ENCODE results near the gene MUC15.

The MUC15 gene

DNA sequence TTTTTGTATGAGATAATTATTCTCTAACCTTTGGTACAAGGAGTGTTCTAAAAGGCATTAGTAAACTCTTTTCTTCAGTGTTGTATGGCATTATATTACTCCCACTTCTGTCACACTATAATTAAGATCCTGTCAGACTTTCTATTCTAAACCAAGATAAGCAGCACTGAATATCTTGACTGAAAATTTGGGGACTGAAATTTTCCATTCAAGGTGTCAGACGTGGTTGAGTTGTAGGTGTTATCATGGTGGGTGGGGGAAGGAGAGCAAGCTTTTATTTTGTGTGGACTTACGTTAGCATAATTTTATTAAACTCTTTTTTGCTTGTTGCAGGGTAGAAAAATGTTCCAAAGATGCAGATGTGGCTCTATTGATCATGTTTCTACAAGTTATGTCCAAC, 22.9 kb downstream of the MUC15 start:
- Mint-ChIP-seq H3K27me3 (no peaks in the 10 kb centered on the region), H3K9me3 (peaks cover 5% of the 10 kb centered on the region), H3K27ac (no peak overlapping the region), H3K36me3 (no peaks in the 10 kb centered on the region), H3K4me1 (no peaks in the 10 kb centered on the region), H3K4me3 (no peak overlapping the region)

DNA sequence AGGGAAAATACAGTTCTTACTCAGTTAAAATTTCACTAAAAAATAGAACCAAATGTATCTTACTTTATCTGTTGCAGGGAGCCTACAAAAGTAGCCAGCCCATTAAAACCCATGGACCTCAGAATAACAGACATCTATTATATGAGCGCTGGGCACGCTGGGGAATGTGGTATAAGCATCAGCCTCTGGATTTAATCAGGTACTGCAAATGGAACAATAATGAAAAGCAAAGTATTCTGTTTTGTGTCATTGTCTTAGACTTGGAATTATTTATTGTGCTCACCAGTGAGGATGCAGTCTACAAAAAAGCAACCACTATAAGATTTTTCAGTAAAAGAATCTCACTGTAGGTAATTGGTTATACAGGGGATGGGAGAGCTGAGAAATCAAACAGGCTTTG, 30.2 kb downstream of the MUC15 start:
- Mint-ChIP-seq H3K27ac (no peak overlapping the region), H3K27me3 (no peaks in the 10 kb centered on the region), H3K9me3 (peaks cover 7% of the 10 kb centered on the region), H3K36me3 (no peaks in the 10 kb centered on the region), H3K4me3 (no peak overlapping the region), H3K4me1 (no peaks in the 10 kb centered on the region)

DNA sequence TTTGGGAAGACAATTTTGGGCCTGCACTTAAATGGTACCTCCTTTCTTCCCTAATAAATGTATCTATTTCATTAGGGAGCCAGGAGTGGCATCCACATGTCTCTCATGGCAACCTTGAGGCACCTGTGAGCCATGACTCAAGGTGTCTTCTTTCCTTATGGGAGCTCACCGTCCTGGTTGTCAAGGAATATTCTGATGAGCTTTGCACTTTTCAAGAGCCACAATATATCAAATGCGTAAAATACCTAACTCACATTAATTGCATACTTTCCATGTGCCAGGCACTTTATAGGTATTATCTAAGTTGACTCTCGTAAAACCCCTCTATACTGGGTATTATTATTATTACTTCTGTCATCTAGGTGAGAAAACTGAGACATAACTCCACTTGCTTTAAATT, 32.5 kb downstream of the MUC15 start:
- Mint-ChIP-seq H3K36me3 (no peaks in the 10 kb centered on the region), H3K4me3 (no peak overlapping the region), H3K27ac (no peak overlapping the region), H3K9me3 (peaks cover 7% of the 10 kb centered on the region), H3K4me1 (no peaks in the 10 kb centered on the region), H3K27me3 (no peaks in the 10 kb centered on the region)

DNA sequence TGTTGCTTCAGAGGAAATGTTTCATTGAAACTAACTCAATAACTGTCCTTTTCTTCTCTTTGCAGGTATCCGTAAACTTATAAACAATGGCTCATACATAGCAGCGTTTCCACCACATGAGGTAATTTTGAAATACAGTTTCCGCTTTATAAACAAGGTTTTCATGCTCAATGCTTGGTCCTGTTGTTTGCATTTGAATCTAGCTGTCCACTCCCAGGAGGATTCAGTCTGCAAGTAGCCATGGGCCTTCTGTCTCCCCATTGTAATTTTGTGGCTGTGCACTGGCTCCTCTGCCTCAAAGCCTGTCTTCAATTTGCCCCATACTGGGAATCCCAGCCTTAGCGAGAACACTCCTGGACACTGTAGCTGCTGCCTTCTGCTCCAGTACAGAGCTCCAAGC, 34.7 kb downstream of the MUC15 start:
- Mint-ChIP-seq H3K27ac (no peak overlapping the region), H3K4me3 (no peak overlapping the region), H3K36me3 (no peaks in the 10 kb centered on the region), H3K27me3 (no peaks in the 10 kb centered on the region), H3K9me3 (peaks cover 7% of the 10 kb centered on the region), H3K4me1 (no peaks in the 10 kb centered on the region)

DNA sequence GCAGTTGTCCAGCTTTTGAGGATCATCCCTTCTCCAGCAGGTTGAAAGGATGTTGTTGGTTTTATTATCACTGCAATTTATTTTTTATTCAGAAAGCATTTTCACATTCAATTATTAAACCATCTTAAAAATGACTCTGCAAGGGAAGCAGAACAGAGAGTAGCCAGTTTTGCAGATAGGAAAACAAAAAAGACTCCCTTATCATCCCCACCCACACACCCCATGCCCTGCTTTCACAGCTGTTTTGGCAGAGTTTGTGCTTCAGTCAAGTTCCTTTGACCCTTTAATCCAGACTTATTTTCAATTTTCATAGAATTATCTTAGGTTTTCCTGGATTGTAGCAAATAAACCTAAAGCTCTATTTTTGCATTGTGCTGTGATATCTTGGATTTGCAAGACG, 44.4 kb downstream of the MUC15 start:
- Mint-ChIP-seq H3K27me3 (no peaks in the 10 kb centered on the region), H3K9me3 (no peaks in the 10 kb centered on the region), H3K4me3 (no peak overlapping the region), H3K36me3 (no peaks in the 10 kb centered on the region), H3K4me1 (no peaks in the 10 kb centered on the region), H3K27ac (no peak overlapping the region)

DNA sequence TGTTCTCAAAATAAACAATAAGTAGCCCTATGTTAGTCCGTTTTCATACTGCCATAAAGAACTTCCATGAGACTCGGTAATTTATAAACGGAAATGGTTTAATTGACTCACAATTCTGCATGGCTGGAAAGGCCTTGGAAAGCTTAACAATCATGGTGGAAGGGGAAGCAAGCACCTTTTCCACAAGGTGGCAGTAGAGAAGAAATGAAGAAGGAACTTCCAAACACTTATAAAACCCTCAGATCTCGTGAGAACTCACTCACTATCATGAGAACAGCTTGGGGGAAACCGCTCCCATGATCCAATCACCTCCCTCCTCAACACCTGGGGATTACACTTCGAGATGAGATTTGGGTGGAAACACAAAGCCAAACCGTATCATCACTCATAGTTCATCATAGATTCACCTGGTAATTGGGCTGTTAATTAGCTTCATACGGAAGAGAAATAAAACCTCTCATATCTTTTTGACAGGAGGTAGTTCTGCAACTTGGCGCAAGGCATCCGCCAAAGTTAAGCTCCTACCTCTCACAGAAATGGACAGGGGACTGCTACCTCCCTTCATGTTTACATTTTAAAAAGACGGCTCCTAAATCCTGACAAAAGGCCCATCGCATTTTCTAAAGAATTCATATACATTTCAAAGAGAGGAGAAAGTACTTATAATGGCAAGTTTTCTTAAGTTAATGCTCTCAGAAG, 49.0 kb downstream of the MUC15 start:
- Mint-ChIP-seq H3K9me3 (peaks cover 3% of the 10 kb centered on the region), H3K4me3 (no peak overlapping the region), H3K36me3 (no peaks in the 10 kb centered on the region), H3K27ac (no peak overlapping the region), H3K27me3 (no peaks in the 10 kb centered on the region), H3K4me1 (no peaks in the 10 kb centered on the region)

DNA sequence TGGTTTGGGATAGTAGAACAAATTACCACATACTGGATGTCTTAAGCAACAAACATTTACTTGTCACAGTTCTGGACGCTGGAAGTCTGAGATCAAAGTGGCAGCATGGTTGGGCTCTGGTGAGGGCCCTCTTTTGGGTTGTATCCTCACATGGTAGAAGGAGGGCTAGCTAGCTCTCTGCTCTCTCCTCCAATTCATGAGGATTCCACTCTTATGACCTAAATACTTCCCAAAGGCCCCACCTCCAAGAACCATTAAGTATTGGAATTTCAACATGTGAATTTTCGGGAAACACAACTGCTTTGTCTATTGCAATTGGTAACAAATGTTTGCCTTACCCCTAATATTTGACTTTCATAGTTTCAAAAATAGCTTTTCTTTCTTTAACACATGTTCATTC, 52.6 kb downstream of the MUC15 start:
- H3K27me3 Mint-ChIP-seq = no peaks in the 10 kb centered on the region
- peaks cover 3% of the 10 kb centered on the region for H3K9me3 Mint-ChIP-seq
- H3K36me3 Mint-ChIP-seq = no peaks in the 10 kb centered on the region
- no peaks in the 10 kb centered on the region for H3K4me1 Mint-ChIP-seq
- no peak overlapping the region for H3K27ac Mint-ChIP-seq
- H3K4me3 Mint-ChIP-seq = no peak overlapping the region

DNA sequence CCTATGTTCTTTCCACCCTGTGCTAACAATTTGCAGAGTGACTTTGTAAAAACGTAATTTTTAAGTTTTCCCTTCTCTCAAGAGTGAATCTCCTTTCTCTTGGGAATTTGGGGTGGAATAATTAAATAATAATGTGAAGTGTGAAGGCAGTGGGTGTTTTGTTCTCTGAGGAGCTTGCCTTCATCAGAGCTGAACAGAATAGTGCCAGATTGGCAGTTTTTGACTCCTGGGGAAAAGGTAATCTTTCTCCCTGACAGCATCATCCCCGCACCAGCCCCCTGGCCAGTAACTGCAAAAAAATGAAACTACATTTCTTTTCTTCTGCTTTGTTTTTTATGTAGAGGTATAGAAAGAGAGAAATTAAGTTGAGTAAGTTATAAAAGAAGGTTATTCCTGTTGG, 59.9 kb downstream of the MUC15 start:
- Mint-ChIP-seq H3K9me3 (peaks cover 6% of the 10 kb centered on the region), H3K36me3 (no peaks in the 10 kb centered on the region), H3K27me3 (no peaks in the 10 kb centered on the region), H3K4me1 (no peaks in the 10 kb centered on the region), H3K4me3 (no peak overlapping the region), H3K27ac (no peak overlapping the region)

DNA sequence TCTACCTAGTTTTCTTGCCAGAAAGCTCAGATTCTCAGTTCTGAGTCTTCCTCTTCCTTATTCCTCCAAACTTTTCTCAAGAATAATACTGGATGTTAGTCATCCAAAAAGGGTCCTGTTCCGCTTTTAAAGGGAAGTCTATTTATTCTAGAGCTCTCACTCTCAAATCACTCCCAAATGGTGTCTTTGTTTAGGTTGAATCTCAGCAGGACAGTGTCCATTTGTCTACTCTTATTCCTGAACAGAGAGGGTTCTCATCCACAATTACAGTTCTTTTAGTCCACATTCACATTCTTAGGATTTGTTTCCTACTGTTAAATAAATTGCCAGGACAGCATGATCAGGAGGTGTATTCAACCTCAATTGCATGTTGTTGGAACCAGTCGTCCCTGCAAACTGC, 61.3 kb downstream of the MUC15 start:
- H3K27me3 Mint-ChIP-seq = no peaks in the 10 kb centered on the region
- peaks cover 6% of the 10 kb centered on the region for H3K9me3 Mint-ChIP-seq
- H3K4me1 Mint-ChIP-seq = no peaks in the 10 kb centered on the region
- no peak overlapping the region for H3K27ac Mint-ChIP-seq
- H3K36me3 Mint-ChIP-seq = no peaks in the 10 kb centered on the region
- no peak overlapping the region for H3K4me3 Mint-ChIP-seq

DNA sequence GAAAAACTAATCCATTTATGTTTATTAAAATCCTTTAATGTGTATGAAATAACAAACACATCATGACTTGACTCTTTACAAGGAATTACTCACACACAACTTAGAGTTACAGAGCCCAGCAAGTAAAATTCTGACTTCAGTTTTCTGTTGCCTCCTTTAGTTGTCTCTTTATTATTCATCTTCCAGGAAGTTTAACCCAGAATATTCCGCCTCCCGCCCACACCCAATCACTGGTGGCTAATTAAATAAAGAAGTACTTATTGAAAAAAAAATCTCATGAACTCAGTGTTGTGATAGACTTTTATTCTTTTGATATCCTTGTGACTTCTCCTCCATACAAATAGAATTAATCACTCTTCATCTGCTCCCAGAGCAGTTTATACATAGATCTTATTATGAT, 61.9 kb downstream of the MUC15 start:
- Mint-ChIP-seq H3K9me3 (peaks cover 10% of the 10 kb centered on the region), H3K4me3 (no peak overlapping the region), H3K27ac (no peak overlapping the region), H3K27me3 (no peaks in the 10 kb centered on the region), H3K4me1 (no peaks in the 10 kb centered on the region), H3K36me3 (no peaks in the 10 kb centered on the region)

All from activated naive CD4-positive, alpha-beta T cell treated with anti-CD3 and anti-CD28 coated beads, Interleukin-2, amount 50 U/mL, for 24 hours (primary cell).